ENCODE data around the gene GNG12. TPM values are rescaled to one million over a fixed set of nuclear protein-coding genes. Genes with fewer than 3 reads are reported as not detected.

The GNG12 gene
- total RNA-seq, 1 experiment from 2014 or later: 70.0 TPM

DNA sequence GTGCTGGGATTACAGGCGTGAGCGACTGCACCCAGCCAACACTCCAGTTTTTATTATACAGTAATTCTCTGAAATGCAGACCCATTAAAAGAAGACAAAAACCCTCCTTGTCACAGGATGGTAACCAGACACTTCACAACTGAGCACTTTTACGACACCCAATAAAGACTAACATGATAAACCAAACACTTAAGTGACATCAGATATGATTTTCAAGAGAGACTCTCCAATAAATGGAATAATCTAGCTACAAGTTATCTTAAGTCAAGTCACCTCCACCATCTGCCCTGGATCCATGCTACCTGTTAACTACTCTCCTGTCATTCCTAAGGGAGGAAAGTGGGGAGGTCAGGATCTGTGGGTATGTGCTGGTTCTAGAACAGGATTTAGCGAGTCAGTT lies 5.6 kb downstream of the GNG12 start:
- ChIA-PET POLR2A (no interaction called here), CTCF (no interaction called here)
- Histone ChIP-seq H3K27ac (ENCODE audit: low read length) (no peak overlapping the region), H3K36me3 (ENCODE audit: control insufficient read depth, insufficient read depth, low read length) (peaks cover 8% of the 10 kb centered on the region), H3K27me3 (ENCODE audit: control insufficient read depth, insufficient read depth, low read length) (no peaks in the 10 kb centered on the region), H3K4me3 (ENCODE audit: low read depth in 2 of 2, low read length in 2 of 2) (no peak overlapping the region), H3K4me1 (ENCODE audit: control insufficient read depth, insufficient read depth, low read length) (peaks cover 13% of the 10 kb centered on the region), H3K9me3 (ENCODE audit: control insufficient read depth, insufficient read depth, low read depth, low read length) (no peaks in the 10 kb centered on the region)
- in situ Hi-C loops (cut with HindIII; ENCODE audit: low pct_unique_long_range_greater_than_20kb, low sequenced_read_pairs): no loop called here
- no TSS peak for BruUV-seq (replicated peaks)
- intact Hi-C loops (cut with micrococcal nuclease; ENCODE audit: unreplicated experiment): no loop called here
- TF ChIP-seq, protein P1, sequence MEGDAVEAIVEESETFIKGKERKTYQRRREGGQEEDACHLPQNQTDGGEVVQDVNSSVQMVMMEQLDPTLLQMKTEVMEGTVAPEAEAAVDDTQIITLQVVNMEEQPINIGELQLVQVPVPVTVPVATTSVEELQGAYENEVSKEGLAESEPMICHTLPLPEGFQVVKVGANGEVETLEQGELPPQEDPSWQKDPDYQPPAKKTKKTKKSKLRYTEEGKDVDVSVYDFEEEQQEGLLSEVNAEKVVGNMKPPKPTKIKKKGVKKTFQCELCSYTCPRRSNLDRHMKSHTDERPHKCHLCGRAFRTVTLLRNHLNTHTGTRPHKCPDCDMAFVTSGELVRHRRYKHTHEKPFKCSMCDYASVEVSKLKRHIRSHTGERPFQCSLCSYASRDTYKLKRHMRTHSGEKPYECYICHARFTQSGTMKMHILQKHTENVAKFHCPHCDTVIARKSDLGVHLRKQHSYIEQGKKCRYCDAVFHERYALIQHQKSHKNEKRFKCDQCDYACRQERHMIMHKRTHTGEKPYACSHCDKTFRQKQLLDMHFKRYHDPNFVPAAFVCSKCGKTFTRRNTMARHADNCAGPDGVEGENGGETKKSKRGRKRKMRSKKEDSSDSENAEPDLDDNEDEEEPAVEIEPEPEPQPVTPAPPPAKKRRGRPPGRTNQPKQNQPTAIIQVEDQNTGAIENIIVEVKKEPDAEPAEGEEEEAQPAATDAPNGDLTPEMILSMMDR (IDR thresholded peaks at IDR 0.05): no peak
- TF ChIP-seq TCF7L2 (IDR thresholded peaks at IDR 0.05; ENCODE audit: low read depth, low read length): no peak
- TF ChIP-seq SIN3A (IDR thresholded peaks at IDR 0.05; ENCODE audit: borderline replicate concordance, insufficient read depth, low read depth, low read length): no peak
- TF ChIP-seq, protein P2, sequence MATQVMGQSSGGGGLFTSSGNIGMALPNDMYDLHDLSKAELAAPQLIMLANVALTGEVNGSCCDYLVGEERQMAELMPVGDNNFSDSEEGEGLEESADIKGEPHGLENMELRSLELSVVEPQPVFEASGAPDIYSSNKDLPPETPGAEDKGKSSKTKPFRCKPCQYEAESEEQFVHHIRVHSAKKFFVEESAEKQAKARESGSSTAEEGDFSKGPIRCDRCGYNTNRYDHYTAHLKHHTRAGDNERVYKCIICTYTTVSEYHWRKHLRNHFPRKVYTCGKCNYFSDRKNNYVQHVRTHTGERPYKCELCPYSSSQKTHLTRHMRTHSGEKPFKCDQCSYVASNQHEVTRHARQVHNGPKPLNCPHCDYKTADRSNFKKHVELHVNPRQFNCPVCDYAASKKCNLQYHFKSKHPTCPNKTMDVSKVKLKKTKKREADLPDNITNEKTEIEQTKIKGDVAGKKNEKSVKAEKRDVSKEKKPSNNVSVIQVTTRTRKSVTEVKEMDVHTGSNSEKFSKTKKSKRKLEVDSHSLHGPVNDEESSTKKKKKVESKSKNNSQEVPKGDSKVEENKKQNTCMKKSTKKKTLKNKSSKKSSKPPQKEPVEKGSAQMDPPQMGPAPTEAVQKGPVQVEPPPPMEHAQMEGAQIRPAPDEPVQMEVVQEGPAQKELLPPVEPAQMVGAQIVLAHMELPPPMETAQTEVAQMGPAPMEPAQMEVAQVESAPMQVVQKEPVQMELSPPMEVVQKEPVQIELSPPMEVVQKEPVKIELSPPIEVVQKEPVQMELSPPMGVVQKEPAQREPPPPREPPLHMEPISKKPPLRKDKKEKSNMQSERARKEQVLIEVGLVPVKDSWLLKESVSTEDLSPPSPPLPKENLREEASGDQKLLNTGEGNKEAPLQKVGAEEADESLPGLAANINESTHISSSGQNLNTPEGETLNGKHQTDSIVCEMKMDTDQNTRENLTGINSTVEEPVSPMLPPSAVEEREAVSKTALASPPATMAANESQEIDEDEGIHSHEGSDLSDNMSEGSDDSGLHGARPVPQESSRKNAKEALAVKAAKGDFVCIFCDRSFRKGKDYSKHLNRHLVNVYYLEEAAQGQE (IDR thresholded peaks at IDR 0.05; ENCODE audit: insufficient read depth in 1 of 2, low read depth in 2 of 2, low read length in 1 of 2): no peak
- no peak for TF ChIP-seq POLR2AphosphoS5 (IDR thresholded peaks at IDR 0.05; ENCODE audit: low read depth, low read length)
- DNase-seq (ENCODE audit: low read depth, low spot score) (no peak), ATAC-seq (no peak)

DNA sequence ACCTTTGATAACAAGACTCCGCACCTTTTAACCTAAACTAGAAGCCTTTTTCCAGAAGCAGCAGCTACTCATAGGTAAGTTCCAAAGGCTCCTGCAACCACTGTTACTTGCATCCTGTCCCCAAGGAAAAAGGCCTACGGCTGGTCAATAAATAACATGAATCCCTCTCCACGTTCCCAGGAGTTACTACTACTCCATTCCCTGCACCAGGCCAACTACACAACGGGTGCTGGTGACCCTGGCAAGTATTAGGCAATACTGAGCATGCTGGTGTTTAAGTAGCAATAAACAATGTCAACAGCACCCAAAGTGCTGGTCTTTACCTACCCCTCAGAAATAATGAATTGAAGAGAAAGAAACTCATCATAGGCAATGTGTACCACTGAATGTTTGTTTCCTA lies 7.7 kb downstream of the GNG12 start:
- peaks cover 4% of the 10 kb centered on the region for H3K4me1 ChIP-seq (ENCODE audit: control insufficient read depth, insufficient read depth, low read length)
- no peak overlapping the region for H3K4me3 ChIP-seq (ENCODE audit: low read depth in 2 of 2, low read length in 2 of 2)
- ATAC-seq (no peak), DNase-seq (ENCODE audit: low read depth, low spot score) (no peak)
- in situ Hi-C loops (cut with HindIII; ENCODE audit: low pct_unique_long_range_greater_than_20kb, low sequenced_read_pairs) (no loop called here), intact Hi-C loops (cut with micrococcal nuclease; ENCODE audit: unreplicated experiment) (no loop called here)
- H3K27ac ChIP-seq (ENCODE audit: low read length): no peak overlapping the region
- ChIA-PET POLR2A (no interaction called here), CTCF (no interaction called here)
- H3K36me3 ChIP-seq (ENCODE audit: control insufficient read depth, insufficient read depth, low read length): peaks cover 5% of the 10 kb centered on the region; the same call in 1 of the 2 replicates
- H3K9me3 ChIP-seq (ENCODE audit: control insufficient read depth, insufficient read depth, low read depth, low read length): no peaks in the 10 kb centered on the region
- no peaks in the 10 kb centered on the region for H3K27me3 ChIP-seq (ENCODE audit: control insufficient read depth, insufficient read depth, low read length)
- no TSS peak for BruUV-seq (replicated peaks)
- no peak for TF ChIP-seq POLR2AphosphoS5 (IDR thresholded peaks at IDR 0.05; ENCODE audit: low read depth, low read length)
- TF ChIP-seq, protein P2 (IDR thresholded peaks at IDR 0.05; ENCODE audit: insufficient read depth in 1 of 2, low read depth in 2 of 2, low read length in 1 of 2): no peak
- TF ChIP-seq SIN3A (IDR thresholded peaks at IDR 0.05; ENCODE audit: borderline replicate concordance, insufficient read depth, low read depth, low read length): no peak
- TF ChIP-seq, protein P1 (IDR thresholded peaks at IDR 0.05): no peak
- no peak for TF ChIP-seq TCF7L2 (IDR thresholded peaks at IDR 0.05; ENCODE audit: low read depth, low read length)

All from Panc1 (cell line).